ENCODE results near the gene MYO3A.
A peak's percentile ranks its signal among the peaks of the same experiment; 100 is the strongest.

- TF ChIP-seq CTCF (IDR thresholded peaks at IDR 0.05) (peak; percentile 60), REST (IDR thresholded peaks at IDR 0.05; ENCODE audit: insufficient read depth in 1 of 2, low read depth in 2 of 2, low read length in 1 of 2) (no peak)
Measured at GRCh38 chr10:25934621-25935139, 651 bp downstream of the MYO3A start.
